Stimulated activated CD8-positive, alpha-beta memory T cell treated with anti-CD3 and anti-CD28 coated beads, Interleukin-15, amount 100 ng/mL, for 4 hours (primary cell): Measurements from ENCODE around the gene RPTOR.
"Not testable (repeated sequence)": the region's sequence is repeated elsewhere in the genome, so short reads cannot be mapped to it uniquely, and the experiment has no call there.

ENCODE experiments used
- DNase-seq, 2 donors: peaks; one replicate each; pipeline ENCODE4 v3.0.0-alpha.2; 2020; ENCODE audit warnings: low read depth in 2 of 2

The RPTOR gene

DNA sequence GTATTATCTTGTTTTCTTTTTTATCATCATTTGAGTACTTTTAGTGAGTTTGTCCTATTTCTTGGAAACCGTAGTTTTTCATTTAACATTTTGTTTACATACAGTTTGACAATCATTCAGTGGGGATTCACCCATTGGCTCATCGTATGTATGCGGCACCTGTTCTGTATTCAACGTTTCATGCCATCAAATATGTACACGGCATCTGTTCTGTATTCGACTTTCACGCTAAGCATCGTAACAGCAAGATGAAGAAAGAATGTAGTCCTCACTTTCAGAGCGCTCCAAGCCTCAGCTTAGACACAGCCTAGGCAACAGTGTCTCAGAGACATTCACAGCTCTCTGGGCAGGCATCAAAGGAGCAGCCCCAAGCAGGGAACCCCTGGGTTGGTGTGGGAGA is 269.9 kb downstream of the RPTOR start:
- no peak for DNase-seq

DNA sequence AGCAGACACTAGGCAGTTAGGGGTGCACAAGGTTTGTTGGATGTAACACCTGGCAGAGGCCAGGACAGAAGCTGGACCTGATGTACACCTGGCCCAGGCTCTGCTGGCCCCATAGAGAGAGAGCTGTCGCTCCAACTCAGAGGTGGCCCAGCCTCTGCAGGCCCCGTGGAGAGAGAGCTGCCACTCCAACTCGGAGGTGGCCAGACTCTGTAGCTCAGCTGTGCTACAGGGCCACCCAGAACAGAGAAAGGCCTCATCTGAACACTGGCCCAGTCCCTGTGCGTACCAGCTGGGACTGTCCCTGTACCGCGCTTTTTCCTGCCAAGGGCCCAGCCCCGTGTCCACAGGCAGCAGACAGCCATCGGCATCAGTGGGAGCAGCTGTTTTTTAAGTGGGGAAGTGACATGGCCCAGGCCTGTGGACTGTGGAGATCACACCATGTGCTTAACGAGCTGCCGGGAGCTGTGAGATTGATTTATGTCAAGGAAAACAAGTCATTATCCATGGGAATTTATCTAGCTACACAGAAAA is 270.6 kb downstream of the RPTOR start:
- no peak for DNase-seq

DNA sequence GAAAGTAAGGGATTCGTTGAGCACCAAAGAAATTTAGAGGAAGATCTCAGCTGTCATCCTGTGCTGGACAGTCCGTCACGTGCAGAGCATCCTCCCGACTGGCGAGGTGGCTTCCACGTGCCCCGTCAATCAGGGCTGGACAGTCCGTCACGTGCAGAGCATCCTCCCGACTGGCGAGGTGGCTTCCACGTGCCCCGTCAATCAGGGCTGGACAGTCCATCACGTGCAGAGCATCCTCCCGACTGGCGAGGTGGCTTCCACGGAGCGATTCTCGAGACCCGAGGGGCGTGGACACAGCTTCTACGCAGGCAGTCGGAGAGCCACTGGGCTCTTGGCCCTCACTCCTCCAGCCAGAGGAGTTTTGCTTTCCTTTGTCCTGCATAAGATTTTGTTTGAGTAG is 271.1 kb downstream of the RPTOR start:
- not testable (repeated sequence) for DNase-seq

DNA sequence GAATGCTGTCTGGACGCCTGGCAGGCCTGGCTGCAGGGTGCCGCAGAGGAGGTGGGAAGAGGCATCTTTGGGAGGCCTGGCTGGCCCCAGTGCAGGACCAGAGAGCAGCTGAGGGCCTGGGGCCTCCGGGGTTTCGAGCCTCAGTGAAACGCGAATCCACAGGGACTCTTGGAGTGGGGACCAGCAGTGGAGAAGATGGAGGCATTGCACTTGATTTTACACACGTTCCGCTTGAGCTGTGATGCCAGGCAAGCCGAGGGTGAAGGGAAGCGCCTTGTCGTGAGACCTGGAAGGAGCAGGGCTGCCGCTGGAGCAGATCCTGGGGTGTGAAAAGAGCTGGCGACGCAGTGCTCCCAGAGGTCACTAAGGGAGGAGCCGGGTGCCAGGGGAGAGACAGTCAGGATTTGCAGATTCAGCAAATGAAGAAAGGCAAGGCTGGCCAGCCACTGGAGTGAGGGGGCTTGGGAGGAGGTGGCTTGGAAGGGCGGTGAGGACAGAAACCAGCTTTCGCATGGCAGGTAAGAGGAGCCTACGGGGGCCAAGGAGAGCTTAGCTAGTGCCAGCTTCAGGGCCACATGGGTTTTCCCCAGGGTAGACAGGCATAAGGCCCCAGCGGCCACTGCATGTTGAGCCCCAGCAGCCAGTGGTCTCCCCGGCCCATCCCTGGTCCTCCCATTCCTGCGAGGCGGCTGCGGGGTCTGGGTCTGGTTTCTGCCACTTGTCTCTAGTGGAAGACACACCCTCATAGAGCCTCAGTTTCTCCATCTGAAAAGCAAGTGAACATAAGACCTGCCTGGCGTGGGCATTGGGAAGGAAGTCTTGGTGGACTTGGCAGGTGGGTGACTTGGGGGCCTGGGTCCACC is 271.8 kb downstream of the RPTOR start:
- no peak for DNase-seq

DNA sequence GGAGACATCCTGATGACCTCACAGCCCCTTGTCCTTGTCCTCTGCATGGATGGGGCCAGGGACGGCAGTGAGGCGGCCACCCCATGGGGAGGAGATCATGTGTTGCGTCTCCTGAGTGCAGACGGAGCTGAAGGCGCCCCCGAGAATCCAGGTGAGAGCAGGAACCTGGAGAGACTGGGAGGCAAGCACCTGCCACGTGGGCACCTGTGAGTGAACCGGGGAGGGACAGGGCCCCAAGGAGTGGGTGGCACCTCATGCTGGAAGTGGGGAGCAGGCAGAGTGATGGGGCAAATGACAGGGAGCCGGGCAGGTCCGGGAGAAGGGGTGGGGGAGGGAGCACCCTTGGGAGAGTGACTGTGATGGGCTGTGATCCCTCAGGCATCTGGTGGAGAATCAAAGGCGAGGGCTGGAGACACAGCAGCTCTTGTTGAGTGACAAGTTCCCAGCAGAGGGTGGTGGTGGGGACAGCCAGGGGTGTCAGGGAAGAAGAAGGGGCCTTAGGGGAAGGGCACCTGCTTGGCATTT is 272.7 kb downstream of the RPTOR start:
- DNase-seq: no peak

DNA sequence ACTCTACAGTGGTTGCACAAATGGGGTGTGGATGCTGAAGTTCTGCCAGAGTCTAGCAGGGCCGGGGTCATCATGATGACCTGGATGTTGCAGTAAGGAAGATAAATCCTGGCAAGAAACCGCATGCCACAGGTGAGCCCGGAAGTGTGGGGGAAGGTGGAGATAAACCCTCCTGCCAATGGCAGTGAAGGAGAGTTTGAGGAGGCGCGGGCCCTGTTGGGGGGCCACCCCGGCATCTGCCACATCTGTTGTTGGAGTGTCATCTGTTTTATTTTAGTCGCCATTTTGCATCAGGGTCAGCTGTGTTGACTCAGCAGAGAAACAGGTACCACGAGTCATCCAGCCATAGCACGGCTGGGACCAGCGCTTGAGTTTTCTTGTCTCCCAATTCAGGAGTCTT is 273.2 kb downstream of the RPTOR start:
- DNase-seq: no peak

DNA sequence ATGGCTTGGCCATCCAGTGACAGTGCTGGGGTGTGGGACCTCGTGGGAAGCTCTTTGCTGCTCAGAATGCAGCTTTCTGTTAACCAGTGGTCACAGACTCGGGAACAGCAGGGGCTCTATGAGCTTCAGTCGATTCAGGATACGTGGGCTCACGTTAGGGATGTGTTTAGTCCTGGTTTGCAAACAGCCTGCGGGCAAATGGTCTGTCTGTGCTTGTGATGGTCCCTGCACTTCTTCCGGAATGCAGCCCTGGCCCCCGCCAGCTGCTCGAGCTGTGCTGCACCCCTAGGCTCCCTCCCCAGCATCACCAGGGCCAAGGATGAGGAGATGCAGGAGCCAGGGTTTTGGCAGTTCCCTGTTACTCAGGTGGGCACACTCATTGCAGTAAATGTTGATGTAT is 274.2 kb downstream of the RPTOR start:
- no peak for DNase-seq

DNA sequence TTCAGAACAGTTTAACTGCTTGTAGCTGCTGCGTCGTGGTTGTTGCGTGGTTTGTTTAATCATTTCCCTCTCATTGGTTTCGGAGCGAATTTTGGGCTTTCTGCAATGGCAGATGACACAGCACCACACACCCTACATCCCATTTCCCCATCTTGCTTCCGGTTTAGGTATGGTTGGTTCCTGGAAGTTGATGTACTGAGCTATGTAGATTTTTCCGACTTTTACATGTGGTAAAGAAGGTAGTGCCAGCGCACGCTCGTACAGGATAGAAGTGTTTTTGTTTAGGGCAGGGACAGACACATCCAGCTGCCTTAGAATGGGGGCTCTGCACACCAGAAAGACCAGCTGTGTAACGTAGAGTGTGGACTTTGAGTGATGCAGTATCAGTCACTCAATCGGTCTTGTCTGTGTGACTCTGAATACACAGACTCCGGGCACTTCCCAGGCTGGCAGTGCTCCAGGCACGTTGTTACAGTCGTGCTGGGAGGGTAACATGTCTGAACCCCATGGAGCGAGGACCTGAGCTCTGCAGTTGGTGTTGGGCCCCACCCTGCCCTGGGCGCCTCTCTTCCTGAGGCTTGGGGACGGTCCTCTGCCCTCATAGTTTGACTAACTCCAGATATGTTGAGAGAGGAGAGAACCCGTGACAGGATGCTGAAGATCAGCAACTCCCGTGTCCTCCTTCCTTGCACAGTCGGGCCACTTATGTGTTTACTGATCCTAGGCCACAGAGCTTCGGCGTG is 275.0 kb downstream of the RPTOR start:
- DNase-seq: no peak

DNA sequence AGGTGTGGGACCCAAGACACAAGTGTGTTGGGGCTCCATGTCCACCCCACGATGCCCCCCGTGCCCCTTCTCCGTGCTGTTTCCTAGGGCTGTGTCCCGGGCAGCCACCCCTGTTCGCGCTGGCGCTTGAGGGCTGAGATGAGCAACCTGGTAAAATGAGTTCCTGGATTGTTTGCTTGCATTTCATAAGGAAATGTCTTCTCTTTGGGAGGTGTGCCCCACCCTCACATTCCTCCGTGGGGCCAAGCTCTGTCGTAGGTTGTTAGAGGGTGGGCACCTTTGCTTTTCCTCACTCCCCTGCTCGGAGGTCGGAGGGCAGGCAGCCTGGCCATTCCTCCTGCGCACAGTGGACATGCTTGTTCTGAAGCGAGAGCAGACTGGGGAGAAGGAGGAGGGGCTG is 275.7 kb downstream of the RPTOR start:
- no peak for DNase-seq

DNA sequence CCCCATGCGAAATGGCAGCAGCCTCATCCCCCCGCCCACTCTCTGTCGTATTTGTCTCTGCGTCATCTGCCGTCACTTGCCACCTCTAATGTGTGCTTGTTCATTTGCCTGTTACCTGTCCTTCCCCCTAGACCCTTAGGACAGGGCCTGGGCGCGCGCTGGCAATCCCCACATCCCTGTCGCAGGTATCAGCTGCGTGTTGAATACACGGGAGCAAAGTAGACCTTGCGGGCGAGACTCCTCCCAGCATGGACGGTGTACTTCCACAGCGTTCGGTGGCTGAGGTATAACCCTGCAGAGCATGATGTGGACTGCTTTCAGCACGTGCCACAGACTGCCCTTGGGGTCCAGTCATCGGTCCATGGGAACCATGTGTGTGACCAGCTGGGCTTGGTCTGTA is 276.9 kb downstream of the RPTOR start:
- no peak for DNase-seq

DNA sequence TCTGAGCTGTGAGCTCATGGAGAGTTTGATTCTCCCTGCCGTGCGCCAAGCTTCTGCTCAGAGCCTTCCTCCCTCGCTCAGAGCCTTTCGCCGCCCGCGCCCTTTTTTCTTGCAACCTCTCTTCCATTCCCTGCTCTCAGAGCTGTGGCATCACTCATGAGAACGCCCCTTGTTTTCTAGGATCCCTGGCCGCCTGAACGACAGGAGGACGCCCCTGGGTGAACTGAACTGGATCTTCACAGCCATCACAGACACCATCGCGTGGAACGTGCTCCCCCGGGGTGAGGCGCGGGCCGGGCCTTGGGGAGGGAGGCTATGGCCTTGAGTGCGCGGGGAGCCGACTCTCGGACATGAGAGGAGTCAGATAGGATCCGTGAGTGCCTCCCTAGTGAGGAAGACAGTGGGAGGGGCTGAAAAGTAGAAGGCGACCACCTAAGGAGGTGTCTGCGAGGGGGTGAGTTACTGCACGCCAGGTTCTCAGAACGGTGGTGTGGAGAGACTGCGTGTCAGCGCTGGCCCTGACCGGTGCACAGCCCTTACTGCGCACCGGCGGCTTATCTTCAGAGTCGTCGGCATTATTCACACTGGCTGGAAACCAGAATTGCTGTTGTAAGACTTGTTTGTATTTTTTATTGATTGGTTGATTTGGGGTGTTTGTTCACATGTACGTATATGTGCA is 277.5 kb downstream of the RPTOR start:
- no peak for DNase-seq

DNA sequence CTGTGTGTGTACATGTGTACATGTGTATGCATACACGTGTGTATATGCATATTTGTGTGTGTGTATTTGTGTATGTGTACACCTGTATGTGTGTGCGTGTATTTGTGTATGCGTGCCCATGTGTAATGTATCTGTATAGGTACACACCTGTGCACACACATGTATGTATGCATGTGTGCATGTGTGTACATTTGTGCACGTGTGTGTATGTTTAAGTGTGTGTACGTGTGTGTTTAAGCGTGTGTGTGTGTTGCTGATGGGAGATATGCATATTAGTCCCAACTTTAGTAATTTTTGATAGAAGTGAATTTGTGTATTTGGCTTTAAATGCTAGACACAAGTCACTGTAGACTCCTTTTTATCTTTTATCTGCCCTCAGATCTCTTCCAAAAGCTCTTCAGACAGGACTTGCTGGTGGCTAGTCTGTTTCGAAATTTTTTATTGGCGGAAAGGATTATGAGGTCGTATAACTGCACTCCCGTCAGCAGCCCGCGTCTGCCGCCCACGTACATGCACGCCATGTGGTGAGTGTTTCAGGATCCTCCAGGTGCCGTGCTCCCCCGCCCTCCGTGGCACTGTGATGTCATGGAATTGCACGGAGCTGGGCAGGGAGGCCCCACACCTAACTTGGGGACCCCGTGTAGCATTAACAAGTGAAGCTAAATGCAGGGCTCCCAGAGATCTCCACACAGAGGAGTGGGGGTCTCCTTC is 278.2 kb downstream of the RPTOR start:
- no peak for DNase-seq

DNA sequence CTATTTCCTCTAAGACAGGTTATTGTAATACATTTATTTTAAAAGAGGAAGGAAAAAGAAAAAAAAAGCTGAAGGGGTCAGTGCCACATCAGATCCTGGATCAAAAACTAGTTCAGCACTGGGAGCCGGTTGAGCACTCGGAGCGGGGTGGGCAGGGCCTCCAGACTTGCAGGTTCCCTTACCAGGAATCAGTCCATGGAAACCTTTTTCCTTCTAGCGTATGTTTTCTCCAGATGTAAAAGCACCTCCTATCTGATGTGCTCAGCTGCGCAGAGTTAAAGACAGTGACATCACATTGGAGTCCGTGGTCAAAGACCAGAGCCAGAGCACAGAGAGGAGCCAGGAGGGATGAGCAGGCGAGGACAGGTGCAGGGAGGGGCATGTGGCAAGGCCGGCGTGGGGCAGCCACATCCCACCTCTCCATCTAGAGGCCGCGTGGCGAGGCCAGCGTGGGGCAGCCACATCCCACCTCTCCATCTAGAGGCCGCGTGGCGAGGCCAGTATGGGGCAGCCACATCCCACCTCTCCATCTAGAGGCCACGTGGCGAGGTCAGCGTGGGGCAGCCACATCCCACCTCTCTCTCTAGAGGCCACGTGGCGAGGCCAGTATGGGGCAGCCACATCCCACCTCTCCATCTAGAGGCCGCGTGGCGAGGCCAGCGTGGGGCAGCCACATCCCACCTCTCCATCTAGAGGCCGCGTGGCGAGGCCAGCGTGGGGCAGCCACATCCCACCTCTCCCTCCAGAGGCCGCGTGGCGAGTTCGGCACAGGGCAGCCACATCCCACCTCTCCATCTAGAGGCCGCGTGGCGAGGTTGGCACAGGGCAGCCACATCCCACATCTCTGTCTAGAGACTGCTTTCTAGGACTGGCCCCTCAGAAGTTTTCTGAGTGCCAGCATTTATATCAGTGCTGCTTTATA is 280.2 kb downstream of the RPTOR start:
- no peak for DNase-seq

DNA sequence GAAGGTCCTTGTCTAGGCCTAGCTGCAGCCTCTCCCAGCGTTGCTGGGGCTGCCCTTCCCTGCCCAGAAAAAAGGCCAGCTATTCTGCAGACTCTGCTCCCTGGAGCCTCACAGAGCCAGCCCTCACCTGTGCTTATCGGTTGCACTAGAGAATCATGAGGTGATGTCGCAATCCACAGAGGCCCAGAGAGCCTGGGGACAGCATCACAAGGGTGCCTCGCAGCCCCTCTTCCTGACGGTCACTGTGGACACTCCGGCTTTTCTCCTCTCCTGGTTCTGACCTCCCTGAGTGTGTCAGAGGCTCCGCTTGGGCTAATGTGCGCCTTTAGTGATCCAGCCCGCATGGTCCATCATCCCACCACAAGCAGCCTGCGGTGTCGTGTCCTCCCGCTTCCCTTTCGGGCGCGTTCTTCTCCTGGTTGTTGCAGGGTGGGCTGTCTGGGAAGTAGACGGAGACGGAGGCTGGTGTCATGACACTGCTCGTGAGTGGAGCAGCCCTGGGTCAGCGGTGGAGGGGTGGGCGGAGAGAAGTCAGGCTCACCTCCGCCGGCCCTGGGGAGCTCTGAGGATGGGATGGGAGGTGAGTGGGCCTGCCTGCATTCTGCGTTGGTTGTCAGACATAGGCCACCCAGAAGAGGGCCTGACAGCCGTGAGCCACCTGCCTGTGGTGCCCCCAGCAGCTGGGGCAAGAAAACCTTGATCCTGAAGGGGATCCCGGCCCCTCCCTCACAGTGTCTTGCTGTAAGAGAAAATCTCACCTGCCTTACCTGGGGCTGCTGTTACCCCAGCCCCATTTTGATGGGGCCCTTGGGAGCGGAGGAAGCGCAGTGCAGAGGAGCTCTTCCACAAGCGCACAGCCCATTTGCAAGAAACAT is 281.1 kb downstream of the RPTOR start:
- no peak for DNase-seq

DNA sequence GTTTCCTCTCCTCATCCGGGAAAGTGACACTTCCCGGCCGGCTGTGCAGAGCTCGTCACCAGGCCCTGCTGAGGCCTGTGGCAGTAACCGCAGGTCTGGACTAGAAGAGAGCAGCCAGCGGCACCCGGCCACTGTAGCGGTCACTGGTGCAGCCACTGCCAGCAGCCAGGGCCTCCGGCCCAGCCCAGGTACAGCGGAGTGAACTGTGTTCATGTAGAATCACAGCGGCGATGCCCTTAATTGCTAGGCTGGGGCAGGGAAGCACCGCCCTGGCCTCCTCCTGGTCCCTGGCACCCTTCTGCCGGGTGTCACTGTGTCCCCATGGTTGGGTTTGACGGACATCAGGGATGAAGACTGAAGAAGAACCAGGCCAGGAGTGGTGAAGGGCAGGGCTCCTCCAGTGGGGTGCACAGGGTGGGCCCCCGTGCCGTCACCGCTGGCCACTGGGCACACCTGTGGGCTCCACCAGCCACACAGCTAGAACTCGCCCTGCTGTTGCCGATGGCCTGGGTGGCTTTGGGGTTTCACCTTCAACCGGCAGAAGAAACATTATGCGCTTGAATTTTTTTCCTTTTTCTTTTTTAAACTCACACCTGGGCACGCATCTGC is 281.8 kb downstream of the RPTOR start:
- DNase-seq: no peak

DNA sequence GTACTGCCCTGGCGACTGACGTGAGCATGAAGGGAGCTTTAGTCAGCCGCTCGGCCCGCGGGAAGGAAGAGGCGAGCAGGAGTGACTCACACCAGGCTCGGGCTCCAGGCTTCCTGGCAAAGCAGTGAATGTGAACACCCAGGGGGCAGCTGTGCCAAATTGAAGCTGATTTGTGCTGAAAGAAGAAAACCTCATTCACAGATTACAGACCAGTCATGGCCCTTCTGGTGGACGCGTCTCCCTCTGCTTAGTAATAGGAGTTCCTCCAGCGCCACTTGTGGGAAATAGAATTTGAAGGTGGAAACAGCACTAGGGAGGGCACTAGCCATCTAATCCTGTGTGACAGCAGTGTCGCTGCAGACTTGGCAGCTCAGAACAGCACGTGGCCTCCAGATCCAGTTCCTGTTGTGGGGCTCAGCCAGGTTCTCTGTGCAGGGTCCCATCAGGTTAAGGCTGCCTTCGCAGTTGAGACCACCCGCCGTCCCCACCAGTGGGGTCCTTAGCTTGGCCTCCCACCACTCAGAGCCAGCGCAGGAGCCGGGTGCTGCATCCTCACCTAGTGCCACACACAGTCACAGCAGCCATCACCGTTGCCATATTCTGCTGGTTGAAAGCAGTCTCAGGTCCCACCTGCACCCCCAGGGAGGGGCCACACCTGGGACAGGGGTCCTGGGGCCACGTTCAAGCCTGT is 282.5 kb downstream of the RPTOR start:
- no peak for DNase-seq

DNA sequence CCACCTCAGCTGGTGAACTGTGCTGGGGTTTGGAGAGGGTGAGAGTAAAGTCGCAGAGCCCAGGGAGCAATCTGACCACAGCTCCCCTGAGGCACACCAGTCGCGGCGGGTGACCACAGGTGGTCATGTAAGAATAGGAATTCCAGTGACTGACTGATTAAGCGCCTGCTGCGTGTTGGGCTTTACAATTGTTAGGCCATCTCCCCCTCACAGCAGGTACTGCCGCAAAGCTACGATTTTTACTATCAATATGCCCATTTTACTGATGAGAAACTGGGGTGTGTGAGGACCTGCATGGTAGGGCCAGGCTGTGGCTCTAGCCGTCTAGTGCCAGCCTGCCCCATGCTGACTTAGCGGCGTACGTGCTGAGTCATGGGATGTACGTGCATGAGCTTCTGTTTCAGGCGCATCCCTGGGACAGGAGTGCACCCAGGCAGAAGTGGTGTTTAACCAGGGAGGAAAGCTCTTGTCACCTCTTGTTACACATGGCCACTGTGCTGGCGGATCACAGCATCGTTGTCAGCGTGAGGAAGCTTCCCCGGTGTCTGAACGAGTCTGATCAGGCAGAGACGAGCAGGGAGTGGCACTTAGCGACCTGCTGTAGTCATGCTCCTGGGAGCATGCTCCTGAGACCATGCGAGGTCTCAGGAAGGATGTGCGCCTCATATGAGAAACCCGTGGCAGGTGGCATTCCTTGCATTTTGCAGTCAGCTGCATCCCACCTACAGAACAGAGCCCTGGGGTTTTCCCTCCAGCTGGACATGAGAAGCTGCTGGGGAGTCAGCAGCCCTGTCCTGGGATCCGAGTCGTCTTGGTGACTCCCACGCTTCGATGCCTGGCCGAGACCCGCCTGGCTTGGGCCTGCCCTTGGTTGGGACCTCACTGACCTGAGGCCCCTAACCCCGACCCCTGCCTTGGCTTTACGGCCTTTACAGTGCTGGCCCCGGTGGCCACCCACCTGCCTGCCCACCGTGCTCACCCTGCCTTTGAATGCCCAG is 283.3 kb downstream of the RPTOR start:
- no peak for DNase-seq
